H1 (cell line): ENCODE results near the gene FGF14. TPM values are rescaled to one million over a fixed set of nuclear protein-coding genes. Genes with fewer than 3 reads are reported as not detected.
A peak's percentile ranks its signal among the peaks of the same experiment; 100 is the strongest.

Experiments used
- ATF2 ChIP-seq: IDR thresholded peaks from 2 replicates; pipeline ENCODE4 v1.6.1; 2012; ENCODE audit warnings: low read length, inconsistent platforms
- ATF3 ChIP-seq: IDR thresholded peaks from 2 replicates; pipeline ENCODE4 v1.6.1; 2011; ENCODE audit warnings: low read depth, mild to moderate bottlenecking, low read length; ENCODE audit not compliant: insufficient read depth
- CBX5 ChIP-seq: fragments of 300-800, 300-1000 bp; sonication (generic); IDR thresholded peaks from 2 replicates; pipeline ENCODE4 v1.7.1; 2016; ENCODE audit warnings: antibody characterized with exemption, low read length, low read depth
- CHD1 ChIP-seq: IDR thresholded peaks from 2 replicates; pipeline ENCODE4 v1.6.1; 2012; ENCODE audit warnings: low read depth, low read length, improper control_type of control experiment
- CTBP2 ChIP-seq: IDR thresholded peaks from 2 replicates; pipeline ENCODE4 v1.7.0; 2011; ENCODE audit warnings: borderline replicate concordance, mild to moderate bottlenecking, moderate library complexity, mixed read lengths, low read length; ENCODE audit not compliant: insufficient read depth, insufficient read length
- E2F6 ChIP-seq: IDR thresholded peaks from 2 replicates; pipeline ENCODE4 v1.6.1; 2012; ENCODE audit warnings: inconsistent platforms
- EGR1 ChIP-seq: IDR thresholded peaks from 2 replicates; pipeline ENCODE4 v1.6.1; 2011; ENCODE audit warnings: low read depth, low read length, borderline replicate concordance
- GTF2F1 ChIP-seq: IDR thresholded peaks from 2 replicates; pipeline ENCODE4 v1.6.1; 2012; ENCODE audit warnings: low read depth, low read length, improper control_type of control experiment, borderline replicate concordance
- HDAC2 ChIP-seq, 2 experiments: fragments of 300-600 bp in 1 of 2; sonication (generic) in 1 of 2; IDR thresholded peaks; 2 replicates each; pipeline ENCODE4 v1.6.1; 2011 to 2012; ENCODE audit warnings: low read depth in 2 of 2, low read length in 2 of 2, mild to moderate bottlenecking in 2 of 2, moderate library complexity in 2 of 2, borderline replicate concordance in 1 of 2, inconsistent platforms in 1 of 2
- KDM4A ChIP-seq: IDR thresholded peaks from one replicate; pipeline ENCODE4 v1.7.1; 2012; ENCODE audit warnings: low read depth, mild to moderate bottlenecking, moderate library complexity, low read length, inconsistent platforms; ENCODE audit not compliant: severe bottlenecking
- KDM5A ChIP-seq: fragments of 200-600 bp; IDR thresholded peaks from 2 replicates; pipeline ENCODE4 v1.7.1; 2012; ENCODE audit warnings: mild to moderate bottlenecking, low read length, inconsistent platforms, mixed read lengths
- MAFK ChIP-seq: IDR thresholded peaks from 2 replicates; pipeline ENCODE4 v1.6.1; 2012; ENCODE audit warnings: low read depth, mild to moderate bottlenecking, improper control_type of control experiment, low read length
- POLR2A ChIP-seq, 2 experiments: IDR thresholded peaks; 1 replicate in 1 of 2; 2 replicates in 1 of 2; pipeline ENCODE4 v1.6.1; 2011; ENCODE audit warnings: low read depth in 2 of 2, low read length in 2 of 2, mild to moderate bottlenecking in 2 of 2; ENCODE audit errors: control extremely low read depth in 1 of 2
- RBBP5 ChIP-seq: IDR thresholded peaks from 2 replicates; pipeline ENCODE4 v1.7.1; 2012; ENCODE audit warnings: low read depth, mild to moderate bottlenecking, inconsistent platforms, low read length, moderate library complexity, borderline replicate concordance
- SIRT6 ChIP-seq: IDR thresholded peaks from one replicate; pipeline ENCODE4 v1.7.1; 2012; ENCODE audit warnings: low read length, inconsistent platforms
- SIX5 ChIP-seq: IDR thresholded peaks from 2 replicates; pipeline ENCODE4 v1.6.1; 2011; ENCODE audit warnings: mild to moderate bottlenecking, low read depth, low read length
- TEAD4 ChIP-seq: IDR thresholded peaks from 2 replicates; pipeline ENCODE4 v1.6.1; 2012; ENCODE audit warnings: low read depth, low read length, inconsistent platforms, mixed read lengths
- ZNF274 ChIP-seq: IDR thresholded peaks from 2 replicates; pipeline ENCODE4 v1.7.0; 2012; ENCODE audit warnings: low read length, borderline replicate concordance; ENCODE audit errors: extremely low read depth
- polyA plus RNA-seq, 7 experiments: library from polyadenylated mRNA; depleted of rRNA in 3 of 7; stranded (reverse) in 5 of 7; unstranded in 2 of 7; fragments of >200 nt in 5 of 7; fragments of 200-250 nt in 2 of 7; gene quantifications; 1 replicate in 5 of 7; 2 replicates in 1 of 7; 4 replicates in 1 of 7; pipeline versions ENCODE4 v1.2.1 to v1.2.3, GENCODE V29; 2011 to 2013; ENCODE audit warnings: missing spikeins in 2 of 7, mixed read lengths in 2 of 7
- total RNA-seq: library from RNA; stranded (reverse); fragmentation: NEBNext Ultra II Directional; extraction: Animal tissue kit (Norgen Biotek cat#: 25700); gene quantifications from 2 replicates; pipeline ENCODE4 v1.2.1, GENCODE V29; 2021

The FGF14 gene
- total and polyA plus RNA-seq, 2 of the 8 experiments (the other 6 are each of a cell fraction or from before 2014, with no cell fraction given), result 0.05 to 0.58 TPM

DNA sequence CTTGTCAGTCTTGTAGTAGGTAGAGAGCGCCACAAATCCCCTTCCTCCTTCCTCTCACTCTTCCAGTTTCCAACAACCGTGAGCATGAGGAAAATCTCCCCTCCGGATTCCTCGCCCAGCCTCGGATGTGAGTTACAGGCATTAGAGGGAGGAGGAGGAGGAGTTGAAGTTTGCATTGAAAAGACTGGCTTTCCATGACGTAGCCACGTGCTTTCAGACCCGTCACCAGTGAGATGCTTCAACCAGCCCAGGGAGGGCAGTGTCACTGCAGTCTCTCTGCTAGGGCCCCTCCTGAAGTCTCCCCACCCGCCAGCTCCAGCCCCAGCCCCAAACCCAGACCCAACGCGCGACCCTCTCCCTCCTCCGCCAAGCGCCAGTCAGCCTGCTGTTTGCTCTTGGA, 442 bp upstream of the FGF14 start (continued):
- TF ChIP-seq RBBP5, result no peak
- TF ChIP-seq TEAD4, result 0 out of 2 replicates have a peak, but pooled peaks have one; percentile 27
- no peak for TF ChIP-seq SIX5
- peak; percentile 26 for TF ChIP-seq KDM4A
- TF ChIP-seq ATF3, result no peak
- no peak for TF ChIP-seq MAFK
- no peak for TF ChIP-seq GTF2F1
- no peak for TF ChIP-seq KDM5A
- TF ChIP-seq POLR2A (IDR thresholded peaks at IDR 0.05; ENCODE audit: control extremely low read depth in 1 of 2, low read depth in 2 of 2, low read length in 2 of 2), result no peak
- TF ChIP-seq EGR1, result no peak
- TF ChIP-seq SIRT6, result no peak
- TF ChIP-seq ZNF274, result no peak
- peak; percentile 83; the same call in 1 of the 2 replicates for TF ChIP-seq ATF2
- no peak for TF ChIP-seq CHD1
- TF ChIP-seq HDAC2 (IDR thresholded peaks at IDR 0.05; ENCODE audit: borderline replicate concordance in 1 of 2, low read depth in 2 of 2, low read length in 2 of 2), result no peak
- no peak for TF ChIP-seq CBX5
- no peak for TF ChIP-seq CTBP2
- TF ChIP-seq E2F6, result peak; percentile 66; the same call in 1 of the 2 replicates
